PC-9 (cell line): Measurements from ENCODE around the gene SLC22A23.

Experiments used
- EZH2 ChIP-seq: fragments of 200-600 bp; sonication (generic); IDR thresholded peaks from 2 replicates; pipeline ENCODE4 v1.8.0; 2017; ENCODE audit warnings: antibody characterized with exemption, low read depth
- TF ChIP-seq, protein P1 (sequence below): fragments of 200-600 bp; sonication (generic); conservative IDR thresholded peaks from 2 replicates; pipeline ENCODE4 v1.6.1; 2017; ENCODE audit warnings: mixed run types, antibody characterized with exemption, mild to moderate bottlenecking, moderate library complexity

DNA sequence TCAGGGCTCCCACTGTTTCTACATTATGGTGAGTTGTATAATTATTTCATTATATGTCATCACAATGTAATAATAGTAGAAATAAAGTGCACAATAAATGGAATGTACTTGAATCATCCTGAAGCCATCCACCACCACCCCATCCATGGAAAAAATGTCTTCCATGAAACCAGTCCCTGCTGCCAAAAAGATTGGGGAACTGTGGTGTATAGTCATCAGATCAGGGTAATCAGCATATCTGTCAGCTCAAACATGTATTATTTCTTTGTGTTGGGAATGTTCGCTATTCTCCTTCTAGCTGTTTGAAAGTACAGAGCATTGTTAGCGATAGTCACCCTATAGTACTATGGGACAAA is 33.8 kb upstream of the SLC22A23 start:
- TF ChIP-seq, protein P1, sequence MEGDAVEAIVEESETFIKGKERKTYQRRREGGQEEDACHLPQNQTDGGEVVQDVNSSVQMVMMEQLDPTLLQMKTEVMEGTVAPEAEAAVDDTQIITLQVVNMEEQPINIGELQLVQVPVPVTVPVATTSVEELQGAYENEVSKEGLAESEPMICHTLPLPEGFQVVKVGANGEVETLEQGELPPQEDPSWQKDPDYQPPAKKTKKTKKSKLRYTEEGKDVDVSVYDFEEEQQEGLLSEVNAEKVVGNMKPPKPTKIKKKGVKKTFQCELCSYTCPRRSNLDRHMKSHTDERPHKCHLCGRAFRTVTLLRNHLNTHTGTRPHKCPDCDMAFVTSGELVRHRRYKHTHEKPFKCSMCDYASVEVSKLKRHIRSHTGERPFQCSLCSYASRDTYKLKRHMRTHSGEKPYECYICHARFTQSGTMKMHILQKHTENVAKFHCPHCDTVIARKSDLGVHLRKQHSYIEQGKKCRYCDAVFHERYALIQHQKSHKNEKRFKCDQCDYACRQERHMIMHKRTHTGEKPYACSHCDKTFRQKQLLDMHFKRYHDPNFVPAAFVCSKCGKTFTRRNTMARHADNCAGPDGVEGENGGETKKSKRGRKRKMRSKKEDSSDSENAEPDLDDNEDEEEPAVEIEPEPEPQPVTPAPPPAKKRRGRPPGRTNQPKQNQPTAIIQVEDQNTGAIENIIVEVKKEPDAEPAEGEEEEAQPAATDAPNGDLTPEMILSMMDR: no peak
- TF ChIP-seq EZH2: no peak
